ENCODE results near the gene OCRL.

The OCRL gene

DNA sequence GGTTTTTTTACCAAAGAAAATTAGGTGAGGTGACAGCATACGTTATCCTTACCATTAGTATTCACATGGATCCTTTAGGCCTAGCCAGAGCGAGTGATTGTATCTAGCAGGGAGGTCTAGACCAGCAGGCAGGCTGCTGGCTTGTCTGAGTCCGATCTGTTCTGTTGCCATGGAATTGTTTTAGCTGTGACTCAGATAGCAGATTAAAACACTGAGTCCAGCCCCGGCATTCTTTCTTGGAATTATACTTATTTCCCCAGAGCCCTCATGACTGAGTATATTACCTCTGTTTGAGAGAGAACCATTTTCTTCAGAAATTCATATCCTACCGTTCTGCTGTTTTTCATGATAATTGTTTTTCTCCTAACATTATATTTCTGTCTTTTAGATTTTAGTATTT lies 37.4 kb downstream of the OCRL start:
- Histone ChIP-seq H3K27ac (no peak overlapping the region), H3K4me3 (no peak overlapping the region)

DNA sequence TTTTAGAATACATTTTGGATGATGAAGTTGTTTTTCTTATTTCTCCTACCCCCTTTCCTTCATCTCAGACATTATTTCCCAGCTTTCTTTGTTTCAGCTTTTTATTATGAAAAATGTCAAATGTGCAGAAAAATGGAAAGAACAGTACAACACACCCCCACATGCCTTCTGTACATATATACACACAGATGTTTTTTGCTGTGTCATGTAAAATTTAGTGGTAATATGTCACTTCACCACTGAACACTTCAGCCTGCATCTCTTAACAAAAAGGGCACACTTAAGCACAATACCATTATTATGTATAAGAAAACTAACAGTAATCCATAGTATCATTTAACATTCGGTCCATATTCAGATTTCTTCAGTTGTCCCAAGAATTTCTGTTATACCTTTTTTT lies 37.8 kb downstream of the OCRL start:
- H3K27ac ChIP-seq, result no peak overlapping the region
- H3K4me3 ChIP-seq, result no peak overlapping the region

- no peak overlapping the region for H3K27ac ChIP-seq
- no peak overlapping the region for H3K4me3 ChIP-seq
These were observed 41.8 kb downstream of the OCRL start for GRCh38 chrX:129581904-129582303.

- H3K4me3 ChIP-seq, result no peak overlapping the region
- no peak overlapping the region for H3K27ac ChIP-seq
These were observed 45.1 kb downstream of the OCRL start for GRCh38 chrX:129585167-129585566.

- no peak overlapping the region for H3K27ac ChIP-seq
- no peak overlapping the region for H3K4me3 ChIP-seq
These were observed 45.6 kb downstream of the OCRL start for GRCh38 chrX:129585691-129586090.

- Histone ChIP-seq H3K27ac (no peak overlapping the region), H3K4me3 (no peak overlapping the region)
These were observed 46.4 kb downstream of the OCRL start for GRCh38 chrX:129586446-129586845.

- Histone ChIP-seq H3K4me3 (no peak overlapping the region), H3K27ac (no peak overlapping the region)
These were observed 50.5 kb downstream of the OCRL start for GRCh38 chrX:129590596-129590995.

DNA sequence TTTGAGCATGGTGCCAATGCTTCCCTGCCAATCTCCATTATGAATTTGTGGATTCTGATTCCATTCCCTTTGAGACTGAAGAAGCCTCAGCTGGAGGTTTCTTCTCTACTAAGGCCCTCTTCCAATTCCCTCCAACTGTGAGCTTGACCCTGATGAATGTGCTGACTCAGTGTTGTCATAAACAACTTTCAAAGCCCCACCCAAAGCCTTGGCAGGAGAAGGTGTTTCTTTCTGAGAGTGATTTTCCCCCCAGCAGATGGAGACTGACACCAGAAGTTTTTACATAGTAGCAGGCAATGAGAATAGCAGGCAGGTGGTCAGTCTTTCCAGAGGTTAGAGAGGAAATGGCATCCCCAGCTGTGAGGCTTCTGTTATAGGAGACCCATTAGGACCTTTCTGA lies 53.1 kb downstream of the OCRL start:
- H3K27ac ChIP-seq, result no peak overlapping the region
- no peak overlapping the region for H3K4me3 ChIP-seq

DNA sequence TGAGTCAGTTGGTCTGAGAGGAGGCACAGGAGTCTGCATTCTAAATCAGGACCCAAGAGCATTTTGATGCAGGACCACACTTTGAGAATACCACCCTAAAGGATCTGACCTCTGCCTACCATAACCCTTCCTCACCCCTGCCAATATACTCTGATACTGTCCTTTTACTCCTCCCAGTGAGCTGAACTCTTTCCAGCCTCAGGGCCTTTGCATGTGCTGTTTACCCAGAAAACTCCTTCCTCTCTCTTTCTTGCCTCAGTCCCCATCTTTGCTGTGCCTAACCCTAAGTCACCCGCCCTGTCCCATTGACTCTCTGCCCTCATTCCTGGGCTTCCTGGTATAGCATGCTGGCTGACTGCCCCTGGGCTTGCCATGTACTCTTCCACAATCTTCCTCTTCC lies 54.7 kb downstream of the OCRL start:
- no peak overlapping the region for H3K27ac ChIP-seq

GRCh38 chrX:129596077-129596476 lies 56.0 kb downstream of the OCRL start:
- no peak overlapping the region for H3K27ac ChIP-seq
- H3K4me3 ChIP-seq, result no peak overlapping the region

More for the DNA sequence above, 54.7 kb downstream of the OCRL start:
- H3K4me3 ChIP-seq, result no peak overlapping the region

- Histone ChIP-seq H3K4me3 (no peak overlapping the region), H3K27ac (no peak overlapping the region)
These were observed 57.8 kb downstream of the OCRL start for GRCh38 chrX:129597905-129598304.

GRCh38 chrX:129599499-129599898 lies 59.4 kb downstream of the OCRL start:
- Histone ChIP-seq H3K4me3 (no peak overlapping the region), H3K27ac (no peak overlapping the region)

DNA sequence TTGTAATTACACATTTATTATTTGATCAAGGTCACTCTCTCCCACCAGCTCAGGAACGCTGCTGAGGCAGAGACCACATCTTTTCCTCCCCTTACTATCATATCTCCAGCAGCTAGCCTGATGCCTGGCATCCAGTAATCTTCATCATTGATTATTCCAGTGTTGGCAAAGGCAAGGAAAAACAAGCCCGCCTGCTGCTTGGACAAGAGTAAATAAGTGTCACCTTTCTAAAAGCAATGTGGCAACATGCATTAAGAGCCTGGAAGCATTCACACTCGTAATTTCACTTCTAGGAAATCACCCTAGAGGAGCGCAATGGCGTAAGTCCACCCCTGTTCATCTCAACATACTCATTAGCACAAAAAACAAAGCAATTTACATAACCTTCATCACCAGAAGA lies 59.9 kb downstream of the OCRL start:
- Histone ChIP-seq H3K27ac (no peak overlapping the region), H3K4me3 (no peak overlapping the region)

DNA sequence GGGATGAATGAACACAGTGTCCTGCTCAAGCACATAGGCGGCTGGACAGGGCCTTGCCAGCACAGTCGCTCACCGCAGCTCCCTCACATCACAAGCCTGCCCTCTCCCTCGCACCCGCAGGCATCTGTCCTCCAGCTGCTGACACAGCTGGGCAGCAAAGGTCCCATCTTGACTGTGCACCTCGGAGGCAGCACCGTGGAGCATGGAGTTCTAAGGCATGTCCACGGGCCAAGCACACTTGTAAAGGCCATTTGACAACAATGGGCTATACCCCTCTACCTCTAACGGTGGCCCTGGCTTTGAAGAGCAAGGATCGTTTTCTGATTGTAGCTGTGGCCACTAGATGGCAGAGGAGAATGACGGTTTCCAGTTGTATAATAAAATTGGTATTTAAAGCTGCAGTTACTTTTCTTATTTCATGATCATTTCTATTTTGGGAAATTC lies 60.9 kb downstream of the OCRL start:
- Histone ChIP-seq H3K4me3 (no peak overlapping the region), H3K27ac (no peak overlapping the region)

- H3K27ac ChIP-seq, result no peak overlapping the region
- no peak overlapping the region for H3K4me3 ChIP-seq
These were observed 66.9 kb downstream of the OCRL start for GRCh38 chrX:129606918-129607317.

- Histone ChIP-seq H3K27ac (no peak overlapping the region), H3K4me3 (no peak overlapping the region)
These were observed 68.4 kb downstream of the OCRL start for GRCh38 chrX:129608496-129608895.

DNA sequence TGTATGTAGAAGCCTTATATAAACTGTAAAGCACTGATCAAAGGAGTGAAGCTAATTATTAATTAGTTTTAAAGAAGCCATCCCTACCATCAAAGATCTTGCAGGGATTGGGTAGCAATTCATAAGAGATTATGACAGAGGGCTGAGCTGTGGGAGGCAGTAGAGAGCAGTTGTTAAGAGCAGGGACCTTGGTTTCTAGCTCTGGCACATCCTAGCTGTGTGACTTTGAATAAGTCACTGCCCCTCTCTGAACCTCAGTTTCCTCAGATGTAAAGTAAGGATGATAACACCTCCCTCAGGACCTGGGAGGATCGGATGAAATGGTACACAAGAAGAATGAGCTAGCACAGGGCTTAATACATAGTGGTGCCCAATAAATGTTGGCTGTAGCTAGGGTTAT lies 69.3 kb downstream of the OCRL start:
- no peak overlapping the region for H3K4me3 ChIP-seq
- H3K27ac ChIP-seq, result no peak overlapping the region

GRCh38 chrX:129612396-129612795 lies 72.3 kb downstream of the OCRL start:
- no peak overlapping the region for H3K27ac ChIP-seq
- no peak overlapping the region for H3K4me3 ChIP-seq

DNA sequence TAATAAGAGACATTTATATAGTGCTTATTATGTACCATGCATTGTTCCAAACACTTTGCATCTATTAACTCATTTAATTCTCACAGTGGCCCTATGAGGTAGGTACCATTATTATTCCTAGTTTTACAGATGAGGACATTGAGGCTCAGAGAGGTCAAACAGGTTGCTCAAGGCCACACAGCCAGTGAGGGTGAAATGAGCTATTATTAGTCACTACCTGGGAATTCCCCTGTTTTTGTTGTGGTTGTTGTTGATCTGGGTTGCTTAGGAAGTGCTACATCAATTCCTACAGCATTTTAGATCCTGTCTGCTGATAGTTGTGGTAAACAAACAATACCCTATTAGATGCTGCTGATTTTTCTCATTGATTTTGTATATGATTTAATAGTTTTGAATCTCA lies 73.5 kb downstream of the OCRL start:
- H3K27ac ChIP-seq, result no peak overlapping the region
- H3K4me3 ChIP-seq, result no peak overlapping the region

DNA sequence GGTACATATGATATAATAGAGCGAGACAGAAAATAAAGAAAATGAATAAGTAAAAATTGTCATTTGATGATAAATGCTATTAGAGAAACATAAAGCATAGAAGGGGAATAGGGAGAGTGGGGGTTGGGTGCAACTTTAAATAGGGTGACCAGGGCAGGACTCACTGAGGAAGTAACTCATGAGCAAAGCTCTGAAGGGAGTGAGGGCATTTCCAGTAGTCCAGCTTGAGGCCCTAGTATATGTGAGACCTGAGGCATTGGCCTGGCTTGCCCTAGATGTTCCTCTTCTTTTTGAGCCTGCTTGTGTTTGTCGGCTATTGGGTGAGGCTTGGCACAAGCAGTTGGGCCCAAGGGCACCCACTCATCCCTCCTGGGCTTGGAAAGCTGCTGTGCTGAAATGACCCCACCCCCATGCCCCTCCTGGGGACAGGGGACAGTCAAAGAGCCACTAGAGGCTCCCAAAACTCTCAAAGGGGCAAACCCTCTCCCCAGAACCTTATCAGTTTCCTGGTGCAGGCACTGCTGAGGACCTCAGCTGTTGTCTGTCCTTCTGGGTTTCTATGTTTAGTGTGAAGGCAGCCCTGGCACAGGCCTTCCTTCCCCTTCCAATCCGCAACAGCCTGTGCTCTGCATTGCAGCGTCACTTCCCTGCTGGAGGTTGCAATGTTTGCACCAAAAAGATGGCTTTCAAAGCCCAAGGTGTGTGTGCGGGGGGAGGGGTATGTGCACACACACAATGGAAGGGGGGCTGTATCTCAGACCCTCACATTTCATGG lies 74.6 kb downstream of the OCRL start:
- no peak overlapping the region for H3K4me3 ChIP-seq
- H3K27ac ChIP-seq, result no peak overlapping the region

- Histone ChIP-seq H3K4me3 (no peak overlapping the region), H3K27ac (no peak overlapping the region)
These were observed 77.4 kb downstream of the OCRL start for GRCh38 chrX:129617420-129617819.

- Histone ChIP-seq H3K27ac (no peak overlapping the region), H3K4me3 (no peak overlapping the region)
These were observed 78.9 kb downstream of the OCRL start for GRCh38 chrX:129618997-129619396.
